ENCODE results near the gene INTS15.

The INTS15 gene

DNA sequence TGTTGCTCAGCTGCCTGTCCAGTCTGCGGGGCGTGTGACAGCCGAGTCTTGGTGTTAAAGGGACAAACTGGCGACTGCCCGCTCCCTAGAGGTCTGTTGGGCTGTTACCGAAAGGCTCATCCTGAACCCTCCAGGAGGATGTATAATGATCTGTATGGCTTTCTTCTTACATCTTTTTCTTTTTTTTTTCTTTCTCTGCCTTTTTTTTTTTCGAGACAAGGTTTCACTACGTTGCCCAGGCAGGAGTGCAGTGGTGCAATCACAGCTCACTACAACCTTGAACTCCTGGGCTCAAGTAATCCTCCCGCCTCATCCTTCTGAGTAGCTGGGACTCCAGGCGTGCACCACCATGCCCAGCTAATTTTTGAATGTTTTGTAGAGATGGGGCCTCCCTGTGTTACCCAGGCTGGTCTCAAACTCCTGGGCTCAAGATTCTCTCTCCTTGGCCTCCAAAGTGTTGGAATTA is 857 bp downstream of the INTS15 start:
- TF ChIP-seq ZBTB7A (IDR thresholded peaks at IDR 0.05; ENCODE audit: low read depth) (no peak), FOXM1 (IDR thresholded peaks at IDR 0.05; ENCODE audit: borderline replicate concordance, low read depth) (no peak), EGR1 (IDR thresholded peaks at IDR 0.05) (no peak), TEAD4 (IDR thresholded peaks at IDR 0.05) (no peak), TAF1 (IDR thresholded peaks at IDR 0.05; ENCODE audit: low read depth) (no peak), CEBPB (IDR thresholded peaks at IDR 0.05) (no peak), EP300 (IDR thresholded peaks at IDR 0.05; ENCODE audit: borderline replicate concordance) (no peak), CREB1 (IDR thresholded peaks at IDR 0.05; ENCODE audit: low read depth) (no peak), NFIC (IDR thresholded peaks at IDR 0.05) (no peak)
- TF ChIP-seq, protein P1, sequence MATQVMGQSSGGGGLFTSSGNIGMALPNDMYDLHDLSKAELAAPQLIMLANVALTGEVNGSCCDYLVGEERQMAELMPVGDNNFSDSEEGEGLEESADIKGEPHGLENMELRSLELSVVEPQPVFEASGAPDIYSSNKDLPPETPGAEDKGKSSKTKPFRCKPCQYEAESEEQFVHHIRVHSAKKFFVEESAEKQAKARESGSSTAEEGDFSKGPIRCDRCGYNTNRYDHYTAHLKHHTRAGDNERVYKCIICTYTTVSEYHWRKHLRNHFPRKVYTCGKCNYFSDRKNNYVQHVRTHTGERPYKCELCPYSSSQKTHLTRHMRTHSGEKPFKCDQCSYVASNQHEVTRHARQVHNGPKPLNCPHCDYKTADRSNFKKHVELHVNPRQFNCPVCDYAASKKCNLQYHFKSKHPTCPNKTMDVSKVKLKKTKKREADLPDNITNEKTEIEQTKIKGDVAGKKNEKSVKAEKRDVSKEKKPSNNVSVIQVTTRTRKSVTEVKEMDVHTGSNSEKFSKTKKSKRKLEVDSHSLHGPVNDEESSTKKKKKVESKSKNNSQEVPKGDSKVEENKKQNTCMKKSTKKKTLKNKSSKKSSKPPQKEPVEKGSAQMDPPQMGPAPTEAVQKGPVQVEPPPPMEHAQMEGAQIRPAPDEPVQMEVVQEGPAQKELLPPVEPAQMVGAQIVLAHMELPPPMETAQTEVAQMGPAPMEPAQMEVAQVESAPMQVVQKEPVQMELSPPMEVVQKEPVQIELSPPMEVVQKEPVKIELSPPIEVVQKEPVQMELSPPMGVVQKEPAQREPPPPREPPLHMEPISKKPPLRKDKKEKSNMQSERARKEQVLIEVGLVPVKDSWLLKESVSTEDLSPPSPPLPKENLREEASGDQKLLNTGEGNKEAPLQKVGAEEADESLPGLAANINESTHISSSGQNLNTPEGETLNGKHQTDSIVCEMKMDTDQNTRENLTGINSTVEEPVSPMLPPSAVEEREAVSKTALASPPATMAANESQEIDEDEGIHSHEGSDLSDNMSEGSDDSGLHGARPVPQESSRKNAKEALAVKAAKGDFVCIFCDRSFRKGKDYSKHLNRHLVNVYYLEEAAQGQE (IDR thresholded peaks at IDR 0.05; ENCODE audit: low read depth), result no peak

DNA sequence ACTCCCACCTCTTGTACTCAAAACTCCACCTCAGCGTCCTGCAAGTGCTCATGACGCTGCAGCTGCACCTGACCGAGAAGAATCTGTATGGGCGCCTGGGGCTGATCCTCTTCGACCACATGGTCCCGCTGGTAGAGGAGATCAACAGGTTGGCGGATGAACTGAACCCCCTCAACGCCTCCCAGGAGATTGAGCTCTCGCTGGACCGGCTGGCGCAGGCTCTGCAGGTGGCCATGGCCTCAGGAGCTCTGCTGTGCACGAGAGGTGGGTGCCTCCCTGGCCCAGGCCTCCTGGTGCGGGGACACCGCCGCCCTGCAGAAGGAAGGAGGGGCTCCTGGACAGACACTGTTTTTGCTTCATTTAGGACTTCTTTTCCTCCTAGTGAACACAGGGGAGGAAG is 10.3 kb downstream of the INTS15 start:
- no peak for TF ChIP-seq RAD21 (IDR thresholded peaks at IDR 0.05; ENCODE audit: low read depth)
- no peak for TF ChIP-seq TCF12 (IDR thresholded peaks at IDR 0.05; ENCODE audit: low read depth)
- no peak for TF ChIP-seq CEBPB (IDR thresholded peaks at IDR 0.05)
- no peak for TF ChIP-seq TAF1 (IDR thresholded peaks at IDR 0.05; ENCODE audit: low read depth)
- TF ChIP-seq, protein P2, sequence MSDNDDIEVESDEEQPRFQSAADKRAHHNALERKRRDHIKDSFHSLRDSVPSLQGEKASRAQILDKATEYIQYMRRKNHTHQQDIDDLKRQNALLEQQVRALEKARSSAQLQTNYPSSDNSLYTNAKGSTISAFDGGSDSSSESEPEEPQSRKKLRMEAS (IDR thresholded peaks at IDR 0.05), result no peak
- TF ChIP-seq ZBTB7A (IDR thresholded peaks at IDR 0.05; ENCODE audit: low read depth), result no peak
- no peak for TF ChIP-seq EGR1 (IDR thresholded peaks at IDR 0.05)
- TF ChIP-seq FOXM1 (IDR thresholded peaks at IDR 0.05; ENCODE audit: borderline replicate concordance, low read depth), result no peak
- TF ChIP-seq, protein P1 (IDR thresholded peaks at IDR 0.05; ENCODE audit: low read depth), result no peak
- TF ChIP-seq CREB1 (IDR thresholded peaks at IDR 0.05; ENCODE audit: low read depth), result no peak
- TF ChIP-seq TEAD4 (IDR thresholded peaks at IDR 0.05), result no peak
- no peak for TF ChIP-seq NFIC (IDR thresholded peaks at IDR 0.05)
- no peak for TF ChIP-seq YY1 (IDR thresholded peaks at IDR 0.05; ENCODE audit: low read depth)
- no peak for TF ChIP-seq EP300 (IDR thresholded peaks at IDR 0.05; ENCODE audit: borderline replicate concordance)
- TF ChIP-seq, protein P3, sequence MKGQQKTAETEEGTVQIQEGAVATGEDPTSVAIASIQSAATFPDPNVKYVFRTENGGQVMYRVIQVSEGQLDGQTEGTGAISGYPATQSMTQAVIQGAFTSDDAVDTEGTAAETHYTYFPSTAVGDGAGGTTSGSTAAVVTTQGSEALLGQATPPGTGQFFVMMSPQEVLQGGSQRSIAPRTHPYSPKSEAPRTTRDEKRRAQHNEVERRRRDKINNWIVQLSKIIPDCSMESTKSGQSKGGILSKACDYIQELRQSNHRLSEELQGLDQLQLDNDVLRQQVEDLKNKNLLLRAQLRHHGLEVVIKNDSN (IDR thresholded peaks at IDR 0.05), result no peak

DNA sequence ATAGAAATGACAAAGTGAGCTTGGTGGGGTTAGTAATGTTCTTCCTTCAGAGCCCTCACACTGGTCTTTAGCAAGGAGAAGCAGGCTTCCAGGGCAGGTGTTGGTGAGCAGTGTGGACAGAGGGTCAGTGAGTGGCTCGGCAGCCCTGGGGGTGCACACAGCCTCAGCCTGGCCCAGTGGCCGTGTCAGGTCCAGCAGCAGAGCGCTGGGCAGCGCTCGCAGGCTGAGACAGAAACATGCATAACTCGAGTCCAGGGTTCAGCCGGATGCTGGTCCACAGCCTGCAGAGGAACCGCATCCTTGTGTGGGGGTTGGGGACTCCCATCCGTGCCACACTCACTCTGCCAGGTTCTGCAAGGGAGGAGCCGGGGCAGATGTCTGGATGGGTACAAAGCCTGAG is 14.6 kb downstream of the INTS15 start:
- TF ChIP-seq EP300 (IDR thresholded peaks at IDR 0.05; ENCODE audit: borderline replicate concordance), result no peak
- TF ChIP-seq NFIC (IDR thresholded peaks at IDR 0.05), result no peak
- no peak for TF ChIP-seq YY1 (IDR thresholded peaks at IDR 0.05; ENCODE audit: low read depth)
- TF ChIP-seq EGR1 (IDR thresholded peaks at IDR 0.05), result no peak
- no peak for TF ChIP-seq TAF1 (IDR thresholded peaks at IDR 0.05; ENCODE audit: low read depth)
- TF ChIP-seq CREB1 (IDR thresholded peaks at IDR 0.05; ENCODE audit: low read depth), result no peak
- TF ChIP-seq ZBTB7A (IDR thresholded peaks at IDR 0.05; ENCODE audit: low read depth), result no peak

DNA sequence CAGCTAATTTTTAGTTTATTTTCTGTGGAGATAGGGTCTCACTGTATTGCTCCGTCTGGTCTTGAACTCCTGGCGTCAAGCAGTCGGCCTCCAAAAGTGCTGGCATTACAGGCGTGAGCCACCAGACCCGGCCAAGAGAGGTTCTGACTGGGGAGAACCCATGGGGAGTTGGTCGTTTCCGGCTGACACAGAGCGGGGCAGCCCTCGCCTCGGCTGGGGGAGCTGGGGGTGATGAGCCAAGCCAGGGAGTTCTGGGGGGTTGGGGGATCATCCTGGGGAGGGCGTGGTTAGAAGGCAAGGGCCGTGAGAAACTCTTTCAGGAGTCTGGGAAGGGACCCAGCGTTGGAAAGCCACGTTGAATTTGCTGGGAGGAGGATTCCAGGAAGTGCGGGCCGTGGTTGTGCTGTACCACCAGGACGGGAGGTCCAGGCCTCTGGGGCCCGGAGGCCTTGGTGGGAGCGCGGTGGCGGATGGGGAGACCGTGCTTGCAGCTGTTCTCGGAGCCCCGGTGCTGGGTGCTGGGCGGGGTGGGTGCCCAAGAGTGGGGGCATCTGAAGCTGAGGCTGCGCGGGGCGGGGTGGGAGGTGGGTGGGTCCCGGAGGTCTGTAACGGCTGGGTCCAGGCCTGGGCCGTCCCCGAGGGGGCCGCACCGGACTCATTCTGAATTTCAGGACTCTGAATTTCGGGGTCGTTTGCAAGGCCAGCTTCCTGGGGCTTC is 17.2 kb downstream of the INTS15 start:
- TF ChIP-seq NFIC (IDR thresholded peaks at IDR 0.05) (no peak), EGR1 (IDR thresholded peaks at IDR 0.05) (no peak), TCF12 (IDR thresholded peaks at IDR 0.05; ENCODE audit: low read depth) (no peak), TEAD4 (IDR thresholded peaks at IDR 0.05) (no peak), CREB1 (IDR thresholded peaks at IDR 0.05; ENCODE audit: low read depth) (no peak), ZBTB7A (IDR thresholded peaks at IDR 0.05; ENCODE audit: low read depth) (no peak), EP300 (IDR thresholded peaks at IDR 0.05; ENCODE audit: borderline replicate concordance) (no peak), CEBPB (IDR thresholded peaks at IDR 0.05) (no peak), FOXM1 (IDR thresholded peaks at IDR 0.05; ENCODE audit: borderline replicate concordance, low read depth) (no peak), TAF1 (IDR thresholded peaks at IDR 0.05; ENCODE audit: low read depth) (no peak), YY1 (IDR thresholded peaks at IDR 0.05; ENCODE audit: low read depth) (no peak), RAD21 (IDR thresholded peaks at IDR 0.05; ENCODE audit: low read depth) (no peak)
- TF ChIP-seq, protein P3 (IDR thresholded peaks at IDR 0.05), result no peak
- TF ChIP-seq, protein P2 (IDR thresholded peaks at IDR 0.05), result no peak
- TF ChIP-seq, protein P1 (IDR thresholded peaks at IDR 0.05; ENCODE audit: low read depth), result no peak
